ENCODE data around the gene TBL2. TPM values are rescaled to one million over a fixed set of nuclear protein-coding genes. Genes with fewer than 3 reads are reported as not detected.

TBL2 gene
- total and polyA plus RNA-seq, 2 experiments from 2014 or later, result 6.9 to 27.8 TPM

DNA sequence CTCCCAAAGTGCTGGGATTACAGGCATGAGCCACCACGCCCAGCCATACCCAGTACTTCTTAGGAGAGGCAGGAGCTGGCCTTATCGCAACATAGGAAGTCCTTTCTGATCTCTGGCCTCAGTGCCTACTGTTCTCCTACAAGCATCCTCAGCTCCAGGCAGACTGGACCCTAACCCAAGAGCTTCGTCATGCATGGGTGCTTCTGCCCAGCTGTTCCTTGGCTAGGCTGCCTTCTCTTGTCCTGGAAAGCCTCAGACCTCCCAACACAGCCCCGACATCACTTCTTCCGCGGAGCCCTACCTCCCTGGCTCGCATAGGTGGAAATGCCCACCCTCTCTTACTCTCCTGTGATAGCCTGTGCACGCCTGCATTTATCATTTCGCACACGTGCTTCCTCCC, 36.7 kb downstream of the TBL2 start:
- peaks cover 2% of the 10 kb centered on the region for H3K27me3 Mint-ChIP-seq (ENCODE audit: insufficient read depth, low read depth, poor library complexity)
- H3K9me2 ChIP-seq (ENCODE audit: insufficient read depth), result no peaks in the 10 kb centered on the region
- no peaks in the 10 kb centered on the region for H3K9me3 Mint-ChIP-seq
- ATAC-seq, result no peak
- peaks cover 20% of the 10 kb centered on the region for H3K79me2 ChIP-seq (replicated peaks; ENCODE audit: insufficient read depth)
- H3K27ac Mint-ChIP-seq, result no peak overlapping the region
- peaks cover 11% of the 10 kb centered on the region; the same call in 1 of the 2 replicates for H3K36me3 ChIP-seq (ENCODE audit: insufficient read depth)
- TF ChIP-seq, protein P1, sequence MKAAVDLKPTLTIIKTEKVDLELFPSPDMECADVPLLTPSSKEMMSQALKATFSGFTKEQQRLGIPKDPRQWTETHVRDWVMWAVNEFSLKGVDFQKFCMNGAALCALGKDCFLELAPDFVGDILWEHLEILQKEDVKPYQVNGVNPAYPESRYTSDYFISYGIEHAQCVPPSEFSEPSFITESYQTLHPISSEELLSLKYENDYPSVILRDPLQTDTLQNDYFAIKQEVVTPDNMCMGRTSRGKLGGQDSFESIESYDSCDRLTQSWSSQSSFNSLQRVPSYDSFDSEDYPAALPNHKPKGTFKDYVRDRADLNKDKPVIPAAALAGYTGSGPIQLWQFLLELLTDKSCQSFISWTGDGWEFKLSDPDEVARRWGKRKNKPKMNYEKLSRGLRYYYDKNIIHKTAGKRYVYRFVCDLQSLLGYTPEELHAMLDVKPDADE (IDR thresholded peaks at IDR 0.05), result no peak
- TF ChIP-seq NANOG (IDR thresholded peaks at IDR 0.05; ENCODE audit: borderline replicate concordance), result no peak
- no peak for TF ChIP-seq ZNF114 (CRISPR knock-in tag; IDR thresholded peaks at IDR 0.05)
- TF ChIP-seq, protein P2, sequence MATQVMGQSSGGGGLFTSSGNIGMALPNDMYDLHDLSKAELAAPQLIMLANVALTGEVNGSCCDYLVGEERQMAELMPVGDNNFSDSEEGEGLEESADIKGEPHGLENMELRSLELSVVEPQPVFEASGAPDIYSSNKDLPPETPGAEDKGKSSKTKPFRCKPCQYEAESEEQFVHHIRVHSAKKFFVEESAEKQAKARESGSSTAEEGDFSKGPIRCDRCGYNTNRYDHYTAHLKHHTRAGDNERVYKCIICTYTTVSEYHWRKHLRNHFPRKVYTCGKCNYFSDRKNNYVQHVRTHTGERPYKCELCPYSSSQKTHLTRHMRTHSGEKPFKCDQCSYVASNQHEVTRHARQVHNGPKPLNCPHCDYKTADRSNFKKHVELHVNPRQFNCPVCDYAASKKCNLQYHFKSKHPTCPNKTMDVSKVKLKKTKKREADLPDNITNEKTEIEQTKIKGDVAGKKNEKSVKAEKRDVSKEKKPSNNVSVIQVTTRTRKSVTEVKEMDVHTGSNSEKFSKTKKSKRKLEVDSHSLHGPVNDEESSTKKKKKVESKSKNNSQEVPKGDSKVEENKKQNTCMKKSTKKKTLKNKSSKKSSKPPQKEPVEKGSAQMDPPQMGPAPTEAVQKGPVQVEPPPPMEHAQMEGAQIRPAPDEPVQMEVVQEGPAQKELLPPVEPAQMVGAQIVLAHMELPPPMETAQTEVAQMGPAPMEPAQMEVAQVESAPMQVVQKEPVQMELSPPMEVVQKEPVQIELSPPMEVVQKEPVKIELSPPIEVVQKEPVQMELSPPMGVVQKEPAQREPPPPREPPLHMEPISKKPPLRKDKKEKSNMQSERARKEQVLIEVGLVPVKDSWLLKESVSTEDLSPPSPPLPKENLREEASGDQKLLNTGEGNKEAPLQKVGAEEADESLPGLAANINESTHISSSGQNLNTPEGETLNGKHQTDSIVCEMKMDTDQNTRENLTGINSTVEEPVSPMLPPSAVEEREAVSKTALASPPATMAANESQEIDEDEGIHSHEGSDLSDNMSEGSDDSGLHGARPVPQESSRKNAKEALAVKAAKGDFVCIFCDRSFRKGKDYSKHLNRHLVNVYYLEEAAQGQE (IDR thresholded peaks at IDR 0.05; ENCODE audit: unreplicated experiment), result no peak
- TF ChIP-seq POLR2AphosphoS5 (IDR thresholded peaks at IDR 0.05; ENCODE audit: low read depth), result no peak
- TF ChIP-seq STAT1 (IDR thresholded peaks at IDR 0.05; ENCODE audit: unreplicated experiment), result no peak
- TF ChIP-seq JUNB (IDR thresholded peaks at IDR 0.05; ENCODE audit: unreplicated experiment), result no peak
- TF ChIP-seq, protein P3, sequence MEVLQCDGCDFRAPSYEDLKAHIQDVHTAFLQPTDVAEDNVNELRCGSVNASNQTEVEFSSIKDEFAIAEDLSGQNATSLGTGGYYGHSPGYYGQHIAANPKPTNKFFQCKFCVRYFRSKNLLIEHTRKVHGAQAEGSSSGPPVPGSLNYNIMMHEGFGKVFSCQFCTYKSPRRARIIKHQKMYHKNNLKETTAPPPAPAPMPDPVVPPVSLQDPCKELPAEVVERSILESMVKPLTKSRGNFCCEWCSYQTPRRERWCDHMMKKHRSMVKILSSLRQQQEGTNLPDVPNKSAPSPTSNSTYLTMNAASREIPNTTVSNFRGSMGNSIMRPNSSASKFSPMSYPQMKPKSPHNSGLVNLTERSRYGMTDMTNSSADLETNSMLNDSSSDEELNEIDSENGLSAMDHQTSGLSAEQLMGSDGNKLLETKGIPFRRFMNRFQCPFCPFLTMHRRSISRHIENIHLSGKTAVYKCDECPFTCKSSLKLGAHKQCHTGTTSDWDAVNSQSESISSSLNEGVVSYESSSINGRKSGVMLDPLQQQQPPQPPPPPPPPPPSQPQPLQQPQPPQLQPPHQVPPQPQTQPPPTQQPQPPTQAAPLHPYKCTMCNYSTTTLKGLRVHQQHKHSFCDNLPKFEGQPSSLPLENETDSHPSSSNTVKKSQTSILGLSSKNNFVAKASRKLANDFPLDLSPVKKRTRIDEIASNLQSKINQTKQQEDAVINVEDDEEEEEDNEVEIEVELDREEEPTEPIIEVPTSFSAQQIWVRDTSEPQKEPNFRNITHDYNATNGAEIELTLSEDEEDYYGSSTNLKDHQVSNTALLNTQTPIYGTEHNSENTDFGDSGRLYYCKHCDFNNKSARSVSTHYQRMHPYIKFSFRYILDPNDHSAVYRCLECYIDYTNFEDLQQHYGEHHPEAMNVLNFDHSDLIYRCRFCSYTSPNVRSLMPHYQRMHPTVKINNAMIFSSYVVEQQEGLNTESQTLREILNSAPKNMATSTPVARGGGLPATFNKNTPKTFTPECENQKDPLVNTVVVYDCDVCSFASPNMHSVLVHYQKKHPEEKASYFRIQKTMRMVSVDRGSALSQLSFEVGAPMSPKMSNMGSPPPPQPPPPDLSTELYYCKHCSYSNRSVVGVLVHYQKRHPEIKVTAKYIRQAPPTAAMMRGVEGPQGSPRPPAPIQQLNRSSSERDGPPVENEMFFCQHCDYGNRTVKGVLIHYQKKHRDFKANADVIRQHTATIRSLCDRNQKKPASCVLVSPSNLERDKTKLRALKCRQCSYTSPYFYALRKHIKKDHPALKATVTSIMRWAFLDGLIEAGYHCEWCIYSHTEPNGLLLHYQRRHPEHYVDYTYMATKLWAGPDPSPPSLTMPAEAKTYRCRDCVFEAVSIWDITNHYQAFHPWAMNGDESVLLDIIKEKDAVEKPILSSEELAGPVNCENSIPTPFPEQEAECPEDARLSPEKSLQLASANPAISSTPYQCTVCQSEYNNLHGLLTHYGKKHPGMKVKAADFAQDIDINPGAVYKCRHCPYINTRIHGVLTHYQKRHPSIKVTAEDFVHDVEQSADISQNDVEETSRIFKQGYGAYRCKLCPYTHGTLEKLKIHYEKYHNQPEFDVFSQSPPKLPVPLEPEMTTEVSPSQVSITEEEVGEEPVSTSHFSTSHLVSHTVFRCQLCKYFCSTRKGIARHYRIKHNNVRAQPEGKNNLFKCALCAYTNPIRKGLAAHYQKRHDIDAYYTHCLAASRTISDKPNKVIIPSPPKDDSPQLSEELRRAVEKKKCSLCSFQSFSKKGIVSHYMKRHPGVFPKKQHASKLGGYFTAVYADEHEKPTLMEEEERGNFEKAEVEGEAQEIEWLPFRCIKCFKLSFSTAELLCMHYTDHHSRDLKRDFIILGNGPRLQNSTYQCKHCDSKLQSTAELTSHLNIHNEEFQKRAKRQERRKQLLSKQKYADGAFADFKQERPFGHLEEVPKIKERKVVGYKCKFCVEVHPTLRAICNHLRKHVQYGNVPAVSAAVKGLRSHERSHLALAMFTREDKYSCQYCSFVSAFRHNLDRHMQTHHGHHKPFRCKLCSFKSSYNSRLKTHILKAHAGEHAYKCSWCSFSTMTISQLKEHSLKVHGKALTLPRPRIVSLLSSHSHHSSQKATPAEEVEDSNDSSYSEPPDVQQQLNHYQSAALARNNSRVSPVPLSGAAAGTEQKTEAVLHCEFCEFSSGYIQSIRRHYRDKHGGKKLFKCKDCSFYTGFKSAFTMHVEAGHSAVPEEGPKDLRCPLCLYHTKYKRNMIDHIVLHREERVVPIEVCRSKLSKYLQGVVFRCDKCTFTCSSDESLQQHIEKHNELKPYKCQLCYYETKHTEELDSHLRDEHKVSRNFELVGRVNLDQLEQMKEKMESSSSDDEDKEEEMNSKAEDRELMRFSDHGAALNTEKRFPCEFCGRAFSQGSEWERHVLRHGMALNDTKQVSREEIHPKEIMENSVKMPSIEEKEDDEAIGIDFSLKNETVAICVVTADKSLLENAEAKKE (CRISPR knock-in tag; IDR thresholded peaks at IDR 0.05), result no peak
- TF ChIP-seq, protein P4, sequence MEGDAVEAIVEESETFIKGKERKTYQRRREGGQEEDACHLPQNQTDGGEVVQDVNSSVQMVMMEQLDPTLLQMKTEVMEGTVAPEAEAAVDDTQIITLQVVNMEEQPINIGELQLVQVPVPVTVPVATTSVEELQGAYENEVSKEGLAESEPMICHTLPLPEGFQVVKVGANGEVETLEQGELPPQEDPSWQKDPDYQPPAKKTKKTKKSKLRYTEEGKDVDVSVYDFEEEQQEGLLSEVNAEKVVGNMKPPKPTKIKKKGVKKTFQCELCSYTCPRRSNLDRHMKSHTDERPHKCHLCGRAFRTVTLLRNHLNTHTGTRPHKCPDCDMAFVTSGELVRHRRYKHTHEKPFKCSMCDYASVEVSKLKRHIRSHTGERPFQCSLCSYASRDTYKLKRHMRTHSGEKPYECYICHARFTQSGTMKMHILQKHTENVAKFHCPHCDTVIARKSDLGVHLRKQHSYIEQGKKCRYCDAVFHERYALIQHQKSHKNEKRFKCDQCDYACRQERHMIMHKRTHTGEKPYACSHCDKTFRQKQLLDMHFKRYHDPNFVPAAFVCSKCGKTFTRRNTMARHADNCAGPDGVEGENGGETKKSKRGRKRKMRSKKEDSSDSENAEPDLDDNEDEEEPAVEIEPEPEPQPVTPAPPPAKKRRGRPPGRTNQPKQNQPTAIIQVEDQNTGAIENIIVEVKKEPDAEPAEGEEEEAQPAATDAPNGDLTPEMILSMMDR (conservative IDR thresholded peaks at IDR 0.05; ENCODE audit: low read depth in 2 of 2), result no peak
- TF ChIP-seq CREB1 (CRISPR knock-in tag; IDR thresholded peaks at IDR 0.05; ENCODE audit: low read depth), result no peak
- no peak for TF ChIP-seq ZNF331 (CRISPR knock-in tag; IDR thresholded peaks at IDR 0.05; ENCODE audit: low read depth)
- TF ChIP-seq EZH2phosphoT487 (IDR thresholded peaks at IDR 0.05; ENCODE audit: unreplicated experiment), result no peak
- no peaks in the 10 kb centered on the region for H3F3A ChIP-seq (replicated peaks; ENCODE audit: low read depth)
- H3K4me1 Mint-ChIP-seq, result no peaks in the 10 kb centered on the region
- H3K36me3 Mint-ChIP-seq (ENCODE audit: low read depth), result peaks cover 51% of the 10 kb centered on the region
- DNase-seq (ENCODE audit: low spot score), result no peak
- H3K4me3 ChIP-seq, result no peak overlapping the region
- no peaks in the 10 kb centered on the region for H3K4me1 ChIP-seq (ENCODE audit: insufficient read depth)
- no peak overlapping the region for H3K4me3 Mint-ChIP-seq
- no peaks in the 10 kb centered on the region for H4K20me1 ChIP-seq (replicated peaks; ENCODE audit: insufficient read depth)
- no peak overlapping the region for H3K27ac ChIP-seq (ENCODE audit: low read depth)
- no peak overlapping the region for H3K4me2 ChIP-seq
- no peak overlapping the region for H2AFZ ChIP-seq
- no peaks in the 10 kb centered on the region for H3K27me3 ChIP-seq (ENCODE audit: insufficient read depth)
